Hepatocyte (in vitro differentiated cells): Measurements from ENCODE around the gene DLGAP4. TPM values are rescaled to one million over a fixed set of nuclear protein-coding genes. Genes with fewer than 3 reads are reported as not detected.

Experiments used
- DNase-seq: peaks from one replicate; pipeline ENCODE4 v3.0.0-alpha.2; 2016; ENCODE audit warnings: low spot score
- H2AFZ ChIP-seq: fragments of 200-600 bp; sonication (generic); 2 replicates; pipeline ENCODE4 v1.6.0; 2016; ENCODE audit warnings: antibody characterized with exemption, mild to moderate bottlenecking
- H3K27ac ChIP-seq: fragments of 200-600 bp; sonication (generic); 2 replicates; pipeline ENCODE4 v1.5.1; 2016; ENCODE audit warnings: mild to moderate bottlenecking
- H3K27me3 ChIP-seq: fragments of 200-600 bp; sonication (generic); 2 replicates; pipeline ENCODE4 v1.6.1; 2016
- H3K36me3 ChIP-seq: fragments of 200-600 bp; sonication (generic); replicated peaks from 2 replicates; pipeline ENCODE4 v1.5.1; 2016; ENCODE audit warnings: low read depth; ENCODE audit not compliant: insufficient read depth
- H3K4me1 ChIP-seq: fragments of 200-600 bp; sonication (generic); 2 replicates; pipeline ENCODE4 v1.5.1; 2016; ENCODE audit warnings: mild to moderate bottlenecking, moderate library complexity; ENCODE audit not compliant: insufficient read depth
- H3K4me2 ChIP-seq: fragments of 200-600 bp; sonication (generic); 2 replicates; pipeline ENCODE4 v1.6.0; 2016
- H3K4me3 ChIP-seq: fragments of 200-600 bp; sonication (generic); 2 replicates; pipeline ENCODE4 v1.5.1; 2016; ENCODE audit warnings: mild to moderate bottlenecking
- H3K79me2 ChIP-seq: fragments of 200-600 bp; sonication (generic); 2 replicates; pipeline ENCODE4 v1.6.0; 2017; ENCODE audit warnings: mild to moderate bottlenecking
- H3K9me2 ChIP-seq: fragments of 200-600 bp; sonication (generic); replicated peaks from 2 replicates; pipeline ENCODE4 v1.6.0; 2017; ENCODE audit warnings: mild to moderate bottlenecking; ENCODE audit not compliant: insufficient read depth
- H3K9me3 ChIP-seq: fragments of 200-600 bp; sonication (generic); 2 replicates; pipeline ENCODE4 v1.5.1; 2016; ENCODE audit warnings: low read depth, mild to moderate bottlenecking
- H4K20me1 ChIP-seq: fragments of 200-600 bp; sonication (generic); 2 replicates; pipeline ENCODE4 v1.6.0; 2016; ENCODE audit warnings: mild to moderate bottlenecking; ENCODE audit not compliant: insufficient read depth, poor library complexity, severe bottlenecking
- EZH2 ChIP-seq: fragments of 200-600 bp; sonication (generic); IDR thresholded peaks from 2 replicates; pipeline ENCODE4 v1.6.1; 2016; ENCODE audit warnings: antibody characterized with exemption, mild to moderate bottlenecking, borderline replicate concordance
- EZH2phosphoT487 ChIP-seq: fragments of 200-600 bp; sonication (generic); IDR thresholded peaks from one replicate; pipeline ENCODE4 v1.6.1; 2018; ENCODE audit warnings: antibody characterized with exemption, mild to moderate bottlenecking, low read depth, moderate library complexity; ENCODE audit not compliant: unreplicated experiment, severe bottlenecking
- WGBS: methylation state at CpG from one replicate; pipeline ENCODE4 v1.1.6; 2016; ENCODE audit warnings: low lambda C conversion rate; ENCODE audit errors: missing lambda C conversion rate; 5-methylcytosine and 5-hydroxymethylcytosine counted together
- polyA plus RNA-seq: library from polyadenylated mRNA; unstranded; fragments of >200 nt; fragmentation: Nextera tagmentation; extraction: Ambion mirVana; gene quantifications from 2 replicates; pipeline ENCODE4 v1.2.1, GENCODE V29; 2016
- total RNA-seq: library from RNA; depleted of rRNA; stranded (reverse); fragments of >200 nt; gene quantifications from 2 replicates; pipeline ENCODE4 v1.2.3, GENCODE V29; 2014
- TF ChIP-seq, protein P1 (sequence below): fragments of 200-600 bp; sonication (generic); IDR thresholded peaks from 2 replicates; pipeline ENCODE4 v1.5.1; 2016; ENCODE audit warnings: antibody characterized with exemption, mild to moderate bottlenecking; ENCODE audit not compliant: poor library complexity

The DLGAP4 gene
- total and polyA plus RNA-seq, 2 experiments from 2014 or later = 16.5 to 39.4 TPM

- no peaks in the 10 kb centered on the region for H3K36me3 ChIP-seq
- no peaks in the 10 kb centered on the region for H3K4me1 ChIP-seq
- no peaks in the 10 kb centered on the region for H3K9me3 ChIP-seq
- H3K27ac ChIP-seq = no peak overlapping the region
- H4K20me1 ChIP-seq = no peaks in the 10 kb centered on the region
- DNase-seq = no peak
- H3K27me3 ChIP-seq = peaks cover 15% of the 10 kb centered on the region
- no peak overlapping the region for H2AFZ ChIP-seq
- TF ChIP-seq, protein P1, sequence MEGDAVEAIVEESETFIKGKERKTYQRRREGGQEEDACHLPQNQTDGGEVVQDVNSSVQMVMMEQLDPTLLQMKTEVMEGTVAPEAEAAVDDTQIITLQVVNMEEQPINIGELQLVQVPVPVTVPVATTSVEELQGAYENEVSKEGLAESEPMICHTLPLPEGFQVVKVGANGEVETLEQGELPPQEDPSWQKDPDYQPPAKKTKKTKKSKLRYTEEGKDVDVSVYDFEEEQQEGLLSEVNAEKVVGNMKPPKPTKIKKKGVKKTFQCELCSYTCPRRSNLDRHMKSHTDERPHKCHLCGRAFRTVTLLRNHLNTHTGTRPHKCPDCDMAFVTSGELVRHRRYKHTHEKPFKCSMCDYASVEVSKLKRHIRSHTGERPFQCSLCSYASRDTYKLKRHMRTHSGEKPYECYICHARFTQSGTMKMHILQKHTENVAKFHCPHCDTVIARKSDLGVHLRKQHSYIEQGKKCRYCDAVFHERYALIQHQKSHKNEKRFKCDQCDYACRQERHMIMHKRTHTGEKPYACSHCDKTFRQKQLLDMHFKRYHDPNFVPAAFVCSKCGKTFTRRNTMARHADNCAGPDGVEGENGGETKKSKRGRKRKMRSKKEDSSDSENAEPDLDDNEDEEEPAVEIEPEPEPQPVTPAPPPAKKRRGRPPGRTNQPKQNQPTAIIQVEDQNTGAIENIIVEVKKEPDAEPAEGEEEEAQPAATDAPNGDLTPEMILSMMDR = no peak
- TF ChIP-seq EZH2phosphoT487 = no peak
- no peak for TF ChIP-seq EZH2
- no peak overlapping the region for H3K4me3 ChIP-seq
- H3K9me2 ChIP-seq = no peaks in the 10 kb centered on the region
- WGBS = 71% methylated on average over 11 of the region's 13 CpGs
- H3K79me2 ChIP-seq = no peaks in the 10 kb centered on the region
- no peak overlapping the region for H3K4me2 ChIP-seq
Observed at GRCh38 chr20:36336954-36337704, 31.0 kb downstream of the DLGAP4 start.

DNA sequence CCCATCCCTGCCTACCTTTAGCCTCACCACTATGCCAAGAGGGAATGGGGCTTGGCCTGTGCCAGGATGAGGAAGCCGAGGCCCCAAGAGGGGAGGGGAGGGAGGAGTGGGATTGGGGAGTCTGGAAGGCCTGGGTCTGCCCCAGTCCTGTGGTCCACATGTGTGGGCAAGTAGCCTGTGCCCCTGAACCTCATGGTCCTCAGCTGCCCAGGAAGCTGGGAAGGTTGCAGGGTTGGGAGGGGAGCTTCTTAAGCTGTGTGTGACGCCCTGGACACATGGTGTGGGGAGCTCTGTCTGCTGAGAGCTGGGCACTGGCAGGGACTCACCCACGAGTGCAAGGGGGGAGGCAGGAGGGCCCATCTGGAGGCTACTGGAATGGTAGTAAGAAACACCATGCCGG is 31.7 kb downstream of the DLGAP4 start:
- Histone ChIP-seq H3K36me3 (no peaks in the 10 kb centered on the region), H3K79me2 (no peaks in the 10 kb centered on the region), H3K9me2 (no peaks in the 10 kb centered on the region), H4K20me1 (no peaks in the 10 kb centered on the region), H3K4me1 (no peaks in the 10 kb centered on the region), H3K27ac (no peak overlapping the region), H3K27me3 (peaks cover 12% of the 10 kb centered on the region), H3K9me3 (no peaks in the 10 kb centered on the region), H3K4me2 (no peak overlapping the region), H2AFZ (no peak overlapping the region), H3K4me3 (no peak overlapping the region)
- 84% methylated on average over 4 of the region's 4 CpGs for WGBS
- DNase-seq = no peak
- TF ChIP-seq EZH2phosphoT487 = no peak

- no peaks in the 10 kb centered on the region for H3K4me1 ChIP-seq
- TF ChIP-seq, protein P1 = no peak
- TF ChIP-seq EZH2 (no peak), EZH2phosphoT487 (no peak)
- DNase-seq = no peak
- H3K27ac ChIP-seq = no peak overlapping the region
- no peaks in the 10 kb centered on the region for H4K20me1 ChIP-seq
- H3K79me2 ChIP-seq = no peaks in the 10 kb centered on the region
- no peaks in the 10 kb centered on the region for H3K9me3 ChIP-seq
- WGBS = 65% methylated on average over 24 of the region's 24 CpGs
- no peak overlapping the region for H3K4me3 ChIP-seq
- no peak overlapping the region for H2AFZ ChIP-seq
- H3K4me2 ChIP-seq = no peak overlapping the region
- H3K36me3 ChIP-seq = no peaks in the 10 kb centered on the region
- peaks cover 5% of the 10 kb centered on the region for H3K27me3 ChIP-seq
- H3K9me2 ChIP-seq = no peaks in the 10 kb centered on the region
Observed at GRCh38 chr20:36339646-36340592, 33.8 kb downstream of the DLGAP4 start.

GRCh38 chr20:36340593-36340990 is 34.5 kb downstream of the DLGAP4 start:
- Histone ChIP-seq H3K9me3 (no peaks in the 10 kb centered on the region), H3K79me2 (no peaks in the 10 kb centered on the region), H3K4me1 (no peaks in the 10 kb centered on the region), H3K27ac (no peak overlapping the region), H3K9me2 (no peaks in the 10 kb centered on the region), H3K27me3 (no peaks in the 10 kb centered on the region), H4K20me1 (no peaks in the 10 kb centered on the region), H3K4me3 (no peak overlapping the region), H2AFZ (no peak overlapping the region), H3K4me2 (no peak overlapping the region), H3K36me3 (no peaks in the 10 kb centered on the region)
- DNase-seq = no peak
- TF ChIP-seq EZH2phosphoT487 = no peak
- TF ChIP-seq, protein P1 = no peak
- TF ChIP-seq EZH2 = no peak
- WGBS = 84% methylated on average over 9 of the region's 9 CpGs
